Measurements from ENCODE around the gene RASL11A.

DNA sequence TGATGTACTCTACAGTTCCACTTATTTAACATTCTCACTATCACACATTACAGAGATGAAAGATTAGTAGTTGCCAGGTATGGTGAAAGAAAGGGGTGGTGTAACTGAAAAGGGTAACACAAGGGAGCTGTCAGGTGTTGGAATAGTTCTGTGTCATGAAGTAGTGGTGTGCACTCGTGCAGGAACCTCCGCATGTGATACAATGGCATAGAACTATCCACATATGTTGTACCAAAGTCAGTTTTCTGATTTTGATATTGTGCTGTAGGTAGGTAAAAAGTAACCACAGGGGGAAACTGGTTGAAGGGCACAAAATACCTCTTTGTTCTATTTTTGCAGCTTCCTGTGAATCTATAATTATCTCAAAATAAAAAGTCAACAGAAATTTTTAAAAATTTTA is 43.6 kb upstream of the RASL11A start:
- no peak for TF ChIP-seq POLR2A (IDR thresholded peaks at IDR 0.05)
- TF ChIP-seq, protein P1, sequence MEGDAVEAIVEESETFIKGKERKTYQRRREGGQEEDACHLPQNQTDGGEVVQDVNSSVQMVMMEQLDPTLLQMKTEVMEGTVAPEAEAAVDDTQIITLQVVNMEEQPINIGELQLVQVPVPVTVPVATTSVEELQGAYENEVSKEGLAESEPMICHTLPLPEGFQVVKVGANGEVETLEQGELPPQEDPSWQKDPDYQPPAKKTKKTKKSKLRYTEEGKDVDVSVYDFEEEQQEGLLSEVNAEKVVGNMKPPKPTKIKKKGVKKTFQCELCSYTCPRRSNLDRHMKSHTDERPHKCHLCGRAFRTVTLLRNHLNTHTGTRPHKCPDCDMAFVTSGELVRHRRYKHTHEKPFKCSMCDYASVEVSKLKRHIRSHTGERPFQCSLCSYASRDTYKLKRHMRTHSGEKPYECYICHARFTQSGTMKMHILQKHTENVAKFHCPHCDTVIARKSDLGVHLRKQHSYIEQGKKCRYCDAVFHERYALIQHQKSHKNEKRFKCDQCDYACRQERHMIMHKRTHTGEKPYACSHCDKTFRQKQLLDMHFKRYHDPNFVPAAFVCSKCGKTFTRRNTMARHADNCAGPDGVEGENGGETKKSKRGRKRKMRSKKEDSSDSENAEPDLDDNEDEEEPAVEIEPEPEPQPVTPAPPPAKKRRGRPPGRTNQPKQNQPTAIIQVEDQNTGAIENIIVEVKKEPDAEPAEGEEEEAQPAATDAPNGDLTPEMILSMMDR (IDR thresholded peaks at IDR 0.05) = no peak

All from adrenal gland (tissue), 5 donors.